Measurements from ENCODE around the gene ACTG1.

ACTG1 gene

GRCh38 chr17:81461607-81462500, 50.7 kb downstream of the ACTG1 start:
- ChIA-PET CTCF (interaction anchor here (1.2 to 1.4 kb wide), 4 partner anchors 17 to 209 kb away, joined by 3 read pairs; no protein-coding TSS in a partner anchor), POLR2A (no interaction called here)
- no peak for DNase-seq (ENCODE audit: low read depth, low spot score)
- no peak for TF ChIP-seq CTCF (IDR thresholded peaks at IDR 0.05; ENCODE audit: insufficient read depth, low read length, missing control alignments)
- no peak overlapping the region for H3K4me3 ChIP-seq (ENCODE audit: low read depth, low read length)

GRCh38 chr17:81460856-81461460, 51.6 kb downstream of the ACTG1 start:
- no peak overlapping the region for H3K4me3 ChIP-seq (ENCODE audit: low read depth, low read length)
- ChIA-PET CTCF (interaction anchor here (1.1 to 1.5 kb wide), 7 partner anchors 11 to 208 kb away, joined by 3 to 5 read pairs (median 3); no protein-coding TSS in a partner anchor), POLR2A (no interaction called here)
- DNase-seq (ENCODE audit: low read depth, low spot score): no peak
- no peak for TF ChIP-seq CTCF (IDR thresholded peaks at IDR 0.05; ENCODE audit: insufficient read depth, low read length, missing control alignments)
